ENCODE measurements around the gene TRAK2. TPM values are rescaled to one million over a fixed set of nuclear protein-coding genes. Genes with fewer than 3 reads are reported as not detected.

TRAK2 gene
- total RNA-seq, 1 donor from 2014 or later: 20.1 TPM

DNA sequence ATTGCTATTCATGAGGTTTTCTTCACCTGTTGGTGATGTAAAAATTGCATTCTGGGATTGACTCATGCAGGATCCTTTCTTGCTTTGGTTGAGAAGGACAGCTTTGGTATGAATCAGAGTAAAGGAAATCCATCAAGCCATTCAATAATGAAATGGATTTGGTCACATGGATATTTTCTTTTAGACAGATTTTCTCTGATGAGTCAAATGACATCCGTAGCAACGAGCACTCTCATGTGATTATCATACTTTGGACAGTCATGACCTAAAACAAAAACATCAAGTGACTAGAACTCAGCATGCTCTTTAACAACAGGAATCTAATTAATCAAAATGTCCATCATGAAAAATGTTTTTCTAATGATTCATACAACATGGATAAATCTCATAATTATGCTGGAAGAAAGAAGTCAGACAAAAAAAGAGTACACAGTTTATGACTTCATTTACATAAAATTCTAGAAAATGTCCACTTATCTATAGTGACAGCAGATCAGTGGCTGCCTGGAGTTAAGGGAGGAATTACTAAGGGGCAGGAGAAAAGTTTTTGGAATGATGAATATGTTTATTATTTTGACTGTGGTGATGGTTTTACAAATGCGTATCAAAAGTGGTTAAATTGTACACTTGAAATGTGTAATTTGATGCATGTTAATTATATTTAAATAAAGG lies 30.7 kb downstream of the TRAK2 start:
- intact Hi-C loops (cut with micrococcal nuclease): no loop called here
- H3K9me3 Mint-ChIP-seq: no peaks in the 10 kb centered on the region
- H3K4me1 Mint-ChIP-seq: peaks cover 58% of the 10 kb centered on the region
- H3K36me3 Mint-ChIP-seq (ENCODE audit: low read depth): peaks cover 22% of the 10 kb centered on the region
- TF ChIP-seq, protein P1, sequence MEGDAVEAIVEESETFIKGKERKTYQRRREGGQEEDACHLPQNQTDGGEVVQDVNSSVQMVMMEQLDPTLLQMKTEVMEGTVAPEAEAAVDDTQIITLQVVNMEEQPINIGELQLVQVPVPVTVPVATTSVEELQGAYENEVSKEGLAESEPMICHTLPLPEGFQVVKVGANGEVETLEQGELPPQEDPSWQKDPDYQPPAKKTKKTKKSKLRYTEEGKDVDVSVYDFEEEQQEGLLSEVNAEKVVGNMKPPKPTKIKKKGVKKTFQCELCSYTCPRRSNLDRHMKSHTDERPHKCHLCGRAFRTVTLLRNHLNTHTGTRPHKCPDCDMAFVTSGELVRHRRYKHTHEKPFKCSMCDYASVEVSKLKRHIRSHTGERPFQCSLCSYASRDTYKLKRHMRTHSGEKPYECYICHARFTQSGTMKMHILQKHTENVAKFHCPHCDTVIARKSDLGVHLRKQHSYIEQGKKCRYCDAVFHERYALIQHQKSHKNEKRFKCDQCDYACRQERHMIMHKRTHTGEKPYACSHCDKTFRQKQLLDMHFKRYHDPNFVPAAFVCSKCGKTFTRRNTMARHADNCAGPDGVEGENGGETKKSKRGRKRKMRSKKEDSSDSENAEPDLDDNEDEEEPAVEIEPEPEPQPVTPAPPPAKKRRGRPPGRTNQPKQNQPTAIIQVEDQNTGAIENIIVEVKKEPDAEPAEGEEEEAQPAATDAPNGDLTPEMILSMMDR (IDR thresholded peaks at IDR 0.05): no peak
- ChIA-PET CTCF (no interaction called here), POLR2A (no interaction called here)
- ATAC-seq (ENCODE audit: low read depth) (no peak), DNase-seq (no peak)
- H3K27me3 Mint-ChIP-seq: no peaks in the 10 kb centered on the region
- H3K27ac Mint-ChIP-seq: peak overlapping the region; percentile 72
- no peak overlapping the region for H3K4me3 Mint-ChIP-seq

DNA sequence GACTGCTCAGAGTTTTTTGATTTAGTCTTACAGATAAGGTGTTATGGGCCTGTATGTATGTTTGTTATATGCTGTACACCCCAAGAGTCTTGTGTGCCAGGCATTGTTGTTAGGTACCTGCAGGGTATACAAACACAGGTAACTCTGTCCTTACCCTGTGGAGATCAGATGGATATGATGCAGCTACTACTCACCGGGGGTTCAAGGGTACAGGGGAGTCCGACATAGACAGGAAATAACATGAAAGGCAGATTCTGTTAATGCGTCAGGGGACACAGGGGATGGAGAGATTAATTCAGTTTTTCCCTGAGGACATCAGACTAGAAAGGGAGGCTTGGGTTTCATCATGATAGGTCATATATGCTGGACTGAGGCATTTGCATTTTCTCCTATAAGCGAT lies 31.3 kb downstream of the TRAK2 start:
- no peaks in the 10 kb centered on the region for H3K9me3 Mint-ChIP-seq
- H3K4me3 Mint-ChIP-seq: no peak overlapping the region
- peak overlapping the region; percentile 72 for H3K27ac Mint-ChIP-seq
- POLR2A ChIA-PET: no interaction called here
- H3K4me1 Mint-ChIP-seq: peaks cover 55% of the 10 kb centered on the region
- ATAC-seq (ENCODE audit: low read depth) (no peak), DNase-seq (no peak)
- intact Hi-C loops (cut with micrococcal nuclease): no loop called here
- peaks cover 22% of the 10 kb centered on the region for H3K36me3 Mint-ChIP-seq (ENCODE audit: low read depth)
- TF ChIP-seq, protein P1 (IDR thresholded peaks at IDR 0.05): no peak
- H3K27me3 Mint-ChIP-seq: no peaks in the 10 kb centered on the region
- CTCF ChIA-PET: no interaction called here

DNA sequence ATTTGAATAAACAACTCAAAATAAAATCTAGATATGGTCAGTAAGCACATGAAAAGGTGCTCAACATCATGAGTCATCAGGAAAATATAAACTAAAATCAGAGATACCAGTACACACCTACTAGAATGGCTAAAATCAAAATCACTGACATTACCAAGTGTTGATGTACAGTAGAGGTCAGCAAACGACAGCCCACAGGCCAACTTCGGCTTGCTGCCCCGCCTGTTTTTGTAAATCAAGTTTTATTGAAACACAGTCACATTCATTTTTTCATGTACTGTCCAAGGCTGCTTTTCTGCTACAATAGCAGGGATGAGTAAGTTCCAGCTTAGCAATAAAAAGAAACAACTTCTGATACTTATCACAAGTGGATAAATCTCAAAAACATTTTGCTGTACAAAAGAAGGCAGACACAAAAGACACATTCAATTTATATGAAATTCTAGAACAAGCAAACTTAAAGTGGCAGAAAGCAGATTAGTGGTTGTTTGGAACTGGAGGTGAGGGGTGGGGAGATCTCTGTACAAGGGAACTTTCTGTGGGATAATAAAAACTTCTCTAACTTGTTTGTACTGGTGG lies 32.1 kb downstream of the TRAK2 start:
- TF ChIP-seq, protein P1 (IDR thresholded peaks at IDR 0.05): no peak
- ChIA-PET POLR2A (interaction anchor here (0.7 kb wide), 1 partner anchor 32 kb away, joined by 3 read pairs; no protein-coding TSS in a partner anchor), CTCF (no interaction called here)
- no peaks in the 10 kb centered on the region for H3K9me3 Mint-ChIP-seq
- no peak overlapping the region for H3K4me3 Mint-ChIP-seq
- intact Hi-C loops (cut with micrococcal nuclease): no loop called here
- ATAC-seq (ENCODE audit: low read depth) (no peak), DNase-seq (no peak)
- H3K36me3 Mint-ChIP-seq (ENCODE audit: low read depth): peaks cover 22% of the 10 kb centered on the region
- H3K27me3 Mint-ChIP-seq: no peaks in the 10 kb centered on the region
- H3K4me1 Mint-ChIP-seq: peaks cover 54% of the 10 kb centered on the region
- peak overlapping the region; percentile 75 for H3K27ac Mint-ChIP-seq

DNA sequence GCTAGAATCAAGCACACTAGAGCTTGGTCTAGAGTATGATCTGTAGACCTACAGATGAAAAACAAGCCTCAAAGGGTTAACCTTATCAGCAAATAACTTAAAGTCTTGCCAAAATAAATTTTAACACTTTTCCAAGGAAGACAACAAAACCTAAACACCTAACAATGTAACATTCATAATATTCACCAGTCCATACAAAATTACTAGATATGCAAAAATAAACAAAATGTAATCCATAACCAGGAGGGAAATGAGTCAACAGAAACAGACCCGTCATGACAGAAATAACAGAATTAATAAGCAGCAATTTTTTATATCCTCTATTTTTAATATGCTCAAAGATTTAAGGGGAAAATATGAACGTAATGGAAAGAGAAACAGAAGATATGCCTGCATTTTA lies 36.1 kb downstream of the TRAK2 start:
- ATAC-seq (ENCODE audit: low read depth) (no peak), DNase-seq (no peak)
- TF ChIP-seq, protein P1 (IDR thresholded peaks at IDR 0.05): no peak
- intact Hi-C loops (cut with micrococcal nuclease): no loop called here
- no peaks in the 10 kb centered on the region for H3K9me3 Mint-ChIP-seq
- peaks cover 29% of the 10 kb centered on the region for H3K36me3 Mint-ChIP-seq (ENCODE audit: low read depth)
- ChIA-PET POLR2A (interaction anchor here (1.1 to 2.5 kb wide), 2 partner anchors 25 to 36 kb away, joined by 3 to 13 read pairs; partner anchors contain the start of genes STRADB and TRAK2), CTCF (no interaction called here)
- H3K27ac Mint-ChIP-seq: no peak overlapping the region
- peaks cover 29% of the 10 kb centered on the region for H3K4me1 Mint-ChIP-seq
- no peaks in the 10 kb centered on the region for H3K27me3 Mint-ChIP-seq
- H3K4me3 Mint-ChIP-seq: no peak overlapping the region

DNA sequence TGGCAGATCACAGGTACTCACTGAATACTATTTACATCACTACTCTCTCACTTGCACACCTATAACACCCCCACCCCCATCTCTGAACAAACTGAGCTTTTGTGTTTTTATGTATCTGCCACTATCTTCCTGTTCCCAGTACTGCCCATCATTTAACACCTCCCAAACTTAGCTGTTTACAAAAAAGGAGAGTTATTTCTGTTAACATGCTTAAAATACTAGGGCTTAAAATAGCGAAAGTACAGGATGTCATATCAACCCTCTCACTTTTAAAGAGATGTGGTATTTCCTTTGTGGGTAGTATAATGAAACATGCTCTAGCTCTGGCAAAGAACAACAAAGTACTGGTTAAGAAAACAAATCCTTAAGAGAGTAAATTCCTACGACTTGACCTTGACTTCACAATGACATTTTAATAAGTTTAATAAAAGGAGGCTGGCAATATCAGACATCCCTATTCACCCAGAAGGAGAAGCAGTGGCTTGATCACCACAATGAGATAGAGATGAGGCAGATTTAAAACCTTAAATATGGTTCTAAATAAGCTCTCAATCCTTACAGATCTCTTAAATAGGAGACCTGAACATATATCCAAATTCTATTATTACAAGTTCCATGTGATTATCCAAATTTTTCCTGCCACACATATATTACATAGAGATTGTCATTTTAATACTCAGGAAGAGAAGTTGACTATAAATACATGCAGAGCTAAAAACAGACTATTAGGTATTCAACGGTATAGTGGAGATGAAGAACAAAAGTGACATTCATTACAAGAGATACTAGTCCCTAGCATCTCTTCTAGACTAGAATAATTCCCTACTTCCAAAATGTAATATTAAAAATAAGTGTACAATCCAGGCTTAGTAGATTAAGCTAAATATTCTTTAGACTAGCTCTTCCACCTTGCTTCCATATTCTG lies 36.9 kb downstream of the TRAK2 start:
- H3K4me3 Mint-ChIP-seq: no peak overlapping the region
- DNase-seq (no peak), ATAC-seq (ENCODE audit: low read depth) (peak; percentile 49)
- peaks cover 22% of the 10 kb centered on the region for H3K36me3 Mint-ChIP-seq (ENCODE audit: low read depth)
- ChIA-PET POLR2A (interaction anchor here (0.6 to 2.5 kb wide), 3 partner anchors 26 to 550 kb away, joined by 3 to 13 read pairs (median 3); partner anchors contain the start of genes CLK1, STRADB and TRAK2), CTCF (no interaction called here)
- H3K27me3 Mint-ChIP-seq: no peaks in the 10 kb centered on the region
- TF ChIP-seq, protein P1 (IDR thresholded peaks at IDR 0.05): no peak
- H3K9me3 Mint-ChIP-seq: no peaks in the 10 kb centered on the region
- intact Hi-C loops (cut with micrococcal nuclease): no loop called here
- H3K27ac Mint-ChIP-seq: no peak overlapping the region
- peaks cover 27% of the 10 kb centered on the region for H3K4me1 Mint-ChIP-seq

Data from activated B cell treated with CpG ODN at 0.5 μM for 24 hours (primary cell).